HG03521 (cell line): Measurements from ENCODE around the gene SP3.
"Not testable (repeated sequence)": the region's sequence is repeated elsewhere in the genome, so short reads cannot be mapped to it uniquely, and the experiment has no call there.

Source experiments
- ATAC-seq: cut with Tn5 transposase; IDR thresholded peaks from one replicate; pipeline ENCODE4 v1.9.1; 2021; ENCODE audit warnings: mild to moderate bottlenecking, moderate library complexity; ENCODE audit not compliant: unreplicated experiment

The SP3 gene

GRCh38 chr2:173892341-173892740 lies 72.8 kb downstream of the SP3 start:
- ATAC-seq: no peak

- no peak for ATAC-seq
Measured at GRCh38 chr2:173891315-173892037, 73.7 kb downstream of the SP3 start.

GRCh38 chr2:173889464-173889863 lies 75.7 kb downstream of the SP3 start:
- not testable (repeated sequence) for ATAC-seq

DNA sequence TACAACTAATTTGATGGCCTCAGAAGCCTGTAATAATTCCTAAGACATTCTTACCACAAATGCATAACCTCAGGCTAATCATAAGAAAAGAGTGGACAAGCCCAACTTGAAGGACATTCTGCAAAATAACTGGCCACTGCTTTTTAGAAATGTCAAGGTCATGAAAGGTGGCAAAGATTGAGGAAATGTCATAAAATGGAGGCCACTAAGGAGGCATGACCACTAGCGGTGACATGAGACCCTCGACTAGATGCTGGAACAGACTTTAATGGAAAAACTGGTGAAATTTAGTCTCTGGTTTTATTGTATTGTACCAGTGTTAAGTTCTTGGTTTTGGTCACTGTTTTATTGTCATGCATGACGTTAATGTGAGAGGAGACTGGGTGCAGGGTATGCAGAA lies 78.6 kb downstream of the SP3 start:
- ATAC-seq: no peak

GRCh38 chr2:173884025-173884802 lies 81.0 kb downstream of the SP3 start:
- ATAC-seq: no peak

GRCh38 chr2:173881886-173882285 lies 83.3 kb downstream of the SP3 start:
- no peak for ATAC-seq

GRCh38 chr2:173881461-173881860 lies 83.7 kb downstream of the SP3 start:
- no peak for ATAC-seq

DNA sequence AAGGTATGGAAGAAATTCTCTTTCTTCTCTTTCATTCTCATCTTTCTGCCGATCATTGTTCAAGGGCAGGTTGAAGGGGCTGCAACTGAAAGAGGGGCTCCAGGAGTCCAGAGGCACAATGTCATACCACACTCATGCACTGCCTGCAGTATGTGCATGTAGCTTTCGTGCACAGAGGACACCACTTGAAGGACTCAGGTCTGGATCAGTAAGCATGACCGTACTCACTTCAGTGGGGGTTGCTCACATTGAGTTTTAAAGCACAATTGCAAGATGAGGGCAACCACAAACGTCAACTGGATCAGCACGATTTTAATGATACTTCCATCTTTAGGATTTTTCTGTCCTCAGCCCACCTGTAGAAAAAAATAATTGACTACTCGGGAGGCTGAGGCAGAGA lies 84.6 kb downstream of the SP3 start:
- no peak for ATAC-seq

DNA sequence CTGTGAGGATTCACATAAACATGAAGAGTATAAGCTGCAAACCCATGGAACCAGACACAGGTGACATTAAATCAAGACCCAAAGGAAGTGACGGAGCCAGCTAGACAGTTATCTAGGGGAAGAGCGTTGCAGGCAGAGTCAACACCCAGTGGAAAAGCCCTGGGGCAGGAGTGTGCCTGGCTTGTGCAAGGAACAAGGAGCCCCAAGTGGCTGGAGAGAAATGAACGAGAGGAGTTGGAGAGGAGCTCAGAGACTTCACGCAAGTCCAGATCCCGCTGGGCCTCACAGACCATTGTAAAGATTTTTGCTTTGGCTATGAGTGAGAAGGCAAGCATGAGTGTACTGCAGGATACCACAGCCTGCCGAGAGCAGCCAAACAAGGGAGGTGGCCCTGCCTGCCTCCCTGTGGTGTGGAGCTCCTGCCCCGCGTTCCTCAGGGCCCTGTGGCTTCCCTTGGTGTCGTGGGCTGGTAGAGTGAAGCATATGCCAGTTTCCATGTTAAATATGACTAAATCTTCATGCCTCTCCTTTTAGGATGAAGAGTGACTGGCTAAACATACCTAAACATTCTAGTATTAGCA lies 88.2 kb downstream of the SP3 start:
- no peak for ATAC-seq

GRCh38 chr2:173874894-173875237 lies 90.3 kb downstream of the SP3 start:
- no peak for ATAC-seq

GRCh38 chr2:173874003-173874893 lies 90.9 kb downstream of the SP3 start:
- ATAC-seq: no peak

GRCh38 chr2:173872714-173873113 lies 92.5 kb downstream of the SP3 start:
- ATAC-seq: no peak

DNA sequence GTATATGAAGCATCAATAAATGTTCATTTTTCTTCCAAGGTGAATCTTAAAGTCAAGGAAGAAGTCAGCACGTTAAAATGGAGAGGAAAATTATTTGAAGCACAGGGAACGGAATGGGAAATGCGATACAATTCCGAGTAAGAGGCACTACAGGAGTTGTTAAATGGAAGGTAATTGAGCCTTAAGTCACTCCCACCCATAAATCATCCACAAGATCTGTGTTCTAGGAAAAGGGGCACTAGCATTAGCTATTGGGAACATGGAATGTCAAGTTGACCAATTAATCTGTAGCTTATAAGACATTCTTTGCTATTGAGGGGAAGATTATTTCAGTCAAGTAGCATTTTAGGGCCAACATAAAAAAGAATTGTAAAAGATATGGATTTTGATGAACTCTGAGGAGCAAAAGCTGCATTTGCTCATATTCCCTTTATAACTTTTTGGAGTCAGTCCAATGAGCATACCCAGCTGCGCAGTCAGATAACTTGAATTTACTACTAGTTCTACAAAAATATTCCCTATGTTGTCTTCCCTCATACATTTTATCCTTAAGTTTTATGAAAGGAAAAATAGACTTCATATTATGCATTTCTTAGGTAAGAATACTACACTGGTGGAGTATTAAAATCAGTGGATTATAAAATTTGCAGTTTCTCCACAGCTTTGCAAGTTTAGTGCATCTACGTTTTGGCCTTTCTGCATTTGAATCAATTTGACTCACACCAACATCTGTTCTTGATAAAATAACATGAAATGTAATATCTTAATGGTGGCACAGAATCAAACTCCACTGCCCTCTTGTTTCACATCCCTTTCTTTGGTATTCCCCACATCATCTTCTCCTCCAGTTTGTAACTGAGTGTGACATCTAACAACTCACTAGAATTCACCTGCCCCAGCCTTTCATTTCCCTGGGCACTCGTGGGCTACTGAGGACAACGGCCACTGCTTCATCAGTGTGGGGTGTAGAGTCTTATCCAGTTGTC lies 95.6 kb downstream of the SP3 start:
- no peak for ATAC-seq

GRCh38 chr2:173868406-173868805 lies 96.8 kb downstream of the SP3 start:
- no peak for ATAC-seq

DNA sequence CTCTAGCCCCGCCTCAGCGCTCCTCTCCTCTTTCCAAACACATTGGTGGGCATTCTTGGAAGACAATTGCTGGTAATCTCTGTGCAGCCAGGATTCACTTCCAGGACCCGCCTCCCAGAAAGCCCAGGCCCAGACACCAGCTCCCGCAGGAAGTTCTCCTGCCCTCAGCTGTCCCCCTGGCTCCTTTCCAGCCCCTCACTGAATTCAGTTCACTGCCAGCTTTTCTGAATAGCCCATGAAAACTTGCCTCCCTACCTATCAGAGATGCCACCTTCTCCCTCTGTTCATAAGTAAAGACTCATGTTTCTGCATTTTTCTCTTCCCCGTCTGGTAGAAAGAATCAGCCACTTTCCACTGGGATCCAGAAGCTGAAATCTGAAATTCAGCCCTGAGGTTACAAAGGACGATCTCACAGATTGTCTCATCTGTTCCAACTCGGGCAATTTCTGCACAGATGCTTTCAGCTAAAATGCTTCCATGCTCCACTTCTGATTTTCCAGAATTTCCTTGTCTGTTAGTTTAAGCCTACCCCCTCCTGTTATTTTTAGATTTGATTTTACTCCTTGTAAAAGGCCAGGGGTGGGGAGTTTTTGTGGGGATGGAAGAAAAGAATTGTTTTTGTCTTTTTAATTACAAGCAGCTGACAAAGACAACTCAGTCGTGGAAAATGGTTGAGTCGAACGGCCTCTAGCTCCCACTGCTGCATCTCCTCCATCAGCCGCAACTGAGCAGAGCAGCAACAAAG lies 98.1 kb downstream of the SP3 start:
- ATAC-seq: no peak

- no peak for ATAC-seq
Measured at GRCh38 chr2:173865971-173866873, 99.0 kb downstream of the SP3 start.

- no peak for ATAC-seq
Measured at GRCh38 chr2:173862612-173863217, 102.5 kb downstream of the SP3 start.

DNA sequence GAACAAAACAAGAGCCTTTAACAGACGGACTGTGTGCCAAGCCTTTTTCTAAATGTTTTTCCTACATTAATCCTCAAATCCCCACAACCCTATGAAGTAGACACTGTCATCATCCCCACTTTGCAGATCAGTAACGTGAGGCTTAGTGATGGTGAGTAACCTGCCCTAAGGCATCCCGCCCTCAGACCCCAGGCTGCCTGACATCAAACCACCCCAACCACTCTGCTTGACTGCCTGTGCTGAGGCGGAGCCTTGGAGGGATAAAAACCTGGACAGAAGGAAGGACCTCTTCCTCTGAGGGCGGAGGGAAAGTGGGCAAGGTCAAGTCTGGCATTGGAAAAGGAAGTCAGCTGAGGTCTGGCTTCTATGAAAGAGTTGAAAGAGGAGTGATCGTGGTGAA lies 104.6 kb downstream of the SP3 start:
- ATAC-seq: no peak
